GM23248 (cell line): ENCODE data around the gene POC5. TPM values are rescaled to one million over a fixed set of nuclear protein-coding genes. Genes with fewer than 3 reads are reported as not detected.
A peak's percentile ranks its signal among the peaks of the same experiment; 100 is the strongest.

Experiments used
- DNase-seq: peaks from one replicate; pipeline ENCODE4 v3.0.0-alpha.2; 2015
- H2AFZ ChIP-seq: fragments of 200-600 bp; sonication (generic); 2 replicates; pipeline ENCODE4 v1.6.1; 2016; ENCODE audit warnings: antibody characterized with exemption
- H3F3A ChIP-seq: fragments of 200-600 bp; sonication (generic); 2 replicates; pipeline ENCODE4 v1.6.1; 2016; ENCODE audit warnings: mild to moderate bottlenecking, antibody characterized with exemption, mixed run types; ENCODE audit not compliant: insufficient read depth
- H3K27ac ChIP-seq: fragments of 200-600 bp; sonication (generic); 2 replicates; pipeline ENCODE4 v1.5.1; 2016; ENCODE audit warnings: mild to moderate bottlenecking
- H3K27me3 ChIP-seq: fragments of 200-600 bp; sonication (generic); replicated peaks from 2 replicates; pipeline ENCODE4 v1.6.1; 2016; ENCODE audit warnings: mild to moderate bottlenecking; ENCODE audit not compliant: insufficient read depth
- H3K36me3 ChIP-seq: fragments of 200-600 bp; sonication (generic); 2 replicates; pipeline ENCODE4 v1.6.1; 2016; ENCODE audit warnings: low read depth, mild to moderate bottlenecking
- H3K4me1 ChIP-seq: fragments of 200-600 bp; sonication (generic); 2 replicates; pipeline ENCODE4 v1.6.1; 2016; ENCODE audit warnings: mild to moderate bottlenecking; ENCODE audit not compliant: insufficient read depth
- H3K4me2 ChIP-seq: fragments of 200-600 bp; sonication (generic); one replicate; pipeline ENCODE4 v1.6.1; 2016; ENCODE audit warnings: mild to moderate bottlenecking; ENCODE audit not compliant: unreplicated experiment
- H3K4me3 ChIP-seq: fragments of 200-600 bp; sonication (generic); 2 replicates; pipeline ENCODE4 v1.5.1; 2016; ENCODE audit warnings: mild to moderate bottlenecking
- H3K79me2 ChIP-seq: fragments of 200-600 bp; sonication (generic); 2 replicates; pipeline ENCODE4 v1.6.1; 2016; ENCODE audit warnings: mild to moderate bottlenecking; ENCODE audit not compliant: insufficient read depth
- H3K9ac ChIP-seq: fragments of 200-600 bp; sonication (generic); 2 replicates; pipeline ENCODE4 v1.6.1; 2016; ENCODE audit warnings: mild to moderate bottlenecking
- H3K9me2 ChIP-seq: fragments of 200-600 bp; sonication (generic); 2 replicates; pipeline ENCODE4 v1.6.1; 2016; ENCODE audit warnings: mixed run types, mild to moderate bottlenecking, moderate library complexity; ENCODE audit not compliant: insufficient read depth
- H3K9me3 ChIP-seq: fragments of 200-600 bp; sonication (generic); one replicate; pipeline ENCODE4 v1.6.1; 2017; ENCODE audit warnings: low read depth
- H4K20me1 ChIP-seq: fragments of 200-600 bp; sonication (generic); 2 replicates; pipeline ENCODE4 v1.6.0; 2016; ENCODE audit not compliant: insufficient read depth
- EZH2 ChIP-seq: fragments of 200-600 bp; sonication (generic); IDR thresholded peaks from 2 replicates; pipeline ENCODE4 v1.6.1; 2018; ENCODE audit warnings: antibody characterized with exemption, mild to moderate bottlenecking; ENCODE audit not compliant: insufficient read depth, poor library complexity, severe bottlenecking
- EZH2phosphoT487 ChIP-seq: fragments of 200-600 bp; sonication (generic); IDR thresholded peaks from 2 replicates; pipeline ENCODE4 v1.6.1; 2018; ENCODE audit warnings: antibody characterized with exemption, moderate library complexity, mild to moderate bottlenecking, low read depth; ENCODE audit not compliant: insufficient read depth
- WGBS, 2 experiments: methylation state at CpG; one replicate each; pipeline ENCODE4 v1.1.6; 2015 to 2017; ENCODE audit warnings: low lambda C conversion rate in 2 of 2, low coverage in 1 of 2; ENCODE audit errors: missing lambda C conversion rate in 2 of 2; 5-methylcytosine and 5-hydroxymethylcytosine counted together
- in situ Hi-C: fragments of 300-500 bp; cut with MboI; formaldehyde crosslinking; loops from 2 replicates; pipeline ENCODE4 v1.15.0; 2020
- polyA plus RNA-seq: library from polyadenylated mRNA; unstranded; fragments of >200 nt; fragmentation: Nextera tagmentation; extraction: Ambion mirVana; gene quantifications from 2 replicates; pipeline ENCODE4 v1.2.1, GENCODE V29; 2016
- total RNA-seq: library from RNA; depleted of rRNA; stranded (reverse); fragments of >200 nt; shearing (Covaris generic); gene quantifications from 2 replicates; pipeline ENCODE4 v1.2.3, GENCODE V29; 2014

POC5 gene
- total and polyA plus RNA-seq, 2 experiments from 2014 or later = 7.9 to 17.4 TPM

GRCh38 chr5:75681125-75681830 lies 36.0 kb downstream of the POC5 start:
- DNase-seq = peak; percentile 71
- Histone ChIP-seq H4K20me1 (no peaks in the 10 kb centered on the region), H3K79me2 (no peaks in the 10 kb centered on the region), H3K27ac (no peak overlapping the region), H3F3A (no peaks in the 10 kb centered on the region; the same call in 1 of the 2 replicates), H3K9me2 (no peaks in the 10 kb centered on the region), H3K4me1 (peaks cover 5% of the 10 kb centered on the region), H2AFZ (peak overlapping the region; percentile 85), H3K4me3 (peak overlapping the region; percentile 76), H3K36me3 (no peaks in the 10 kb centered on the region), H3K4me2 (peak overlapping the region; percentile 74), H3K9ac (peak overlapping the region; percentile 27), H3K9me3 (no peaks in the 10 kb centered on the region), H3K27me3 (no peaks in the 10 kb centered on the region)
- no peak for TF ChIP-seq EZH2phosphoT487
- no peak for TF ChIP-seq EZH2
- in situ Hi-C loops = no loop called here
- WGBS, 2 experiments = 0 to 2% methylated on average over 2 of the region's 2 CpGs

GRCh38 chr5:75678155-75678554 lies 39.1 kb downstream of the POC5 start:
- Histone ChIP-seq H3K27ac (no peak overlapping the region), H3K9me3 (no peaks in the 10 kb centered on the region), H3F3A (no peaks in the 10 kb centered on the region; the same call in 1 of the 2 replicates), H3K4me2 (no peak overlapping the region), H2AFZ (no peak overlapping the region), H3K27me3 (no peaks in the 10 kb centered on the region), H4K20me1 (no peaks in the 10 kb centered on the region), H3K36me3 (no peaks in the 10 kb centered on the region), H3K9me2 (no peaks in the 10 kb centered on the region), H3K4me1 (peaks cover 5% of the 10 kb centered on the region), H3K4me3 (no peak overlapping the region), H3K9ac (no peak overlapping the region), H3K79me2 (no peaks in the 10 kb centered on the region)
- DNase-seq = no peak
- in situ Hi-C loops = no loop called here
- 97 to 98% methylated on average over 3 of the region's 3 CpGs for WGBS, 2 experiments
- TF ChIP-seq EZH2 (no peak), EZH2phosphoT487 (no peak)

- Histone ChIP-seq H3K9me2 (no peaks in the 10 kb centered on the region), H2AFZ (no peak overlapping the region)
These were observed 39.6 kb downstream of the POC5 start for GRCh38 chr5:75677607-75678006.

GRCh38 chr5:75675783-75676182 lies 41.5 kb downstream of the POC5 start:
- Histone ChIP-seq H3K27ac (no peak overlapping the region), H2AFZ (no peak overlapping the region), H3K4me1 (peaks cover 3% of the 10 kb centered on the region), H3K36me3 (no peaks in the 10 kb centered on the region), H3K27me3 (no peaks in the 10 kb centered on the region), H3K9ac (no peak overlapping the region), H3K79me2 (no peaks in the 10 kb centered on the region), H3K9me2 (no peaks in the 10 kb centered on the region), H3K9me3 (no peaks in the 10 kb centered on the region), H3K4me2 (no peak overlapping the region), H4K20me1 (no peaks in the 10 kb centered on the region), H3K4me3 (no peak overlapping the region), H3F3A (no peaks in the 10 kb centered on the region)
- in situ Hi-C loops = no loop called here
- WGBS, 2 experiments = 100% methylated on average over 1 of the region's 1 CpG
- TF ChIP-seq EZH2 (no peak), EZH2phosphoT487 (no peak)
- DNase-seq = no peak

More at GRCh38 chr5:75677607-75678006, 39.6 kb downstream of the POC5 start:
- Histone ChIP-seq H3K27ac (no peak overlapping the region), H3K4me2 (no peak overlapping the region), H3F3A (no peaks in the 10 kb centered on the region; the same call in 1 of the 2 replicates), H3K4me1 (peaks cover 5% of the 10 kb centered on the region), H3K9ac (no peak overlapping the region), H3K27me3 (no peaks in the 10 kb centered on the region), H4K20me1 (no peaks in the 10 kb centered on the region), H3K36me3 (no peaks in the 10 kb centered on the region), H3K9me3 (no peaks in the 10 kb centered on the region), H3K79me2 (no peaks in the 10 kb centered on the region), H3K4me3 (no peak overlapping the region)
- 78 to 94% methylated on average over 1 of the region's 1 CpG for WGBS, 2 experiments
- TF ChIP-seq EZH2phosphoT487 = no peak
- TF ChIP-seq EZH2 = no peak
- in situ Hi-C loops = no loop called here
- no peak for DNase-seq

GRCh38 chr5:75672616-75673015 lies 44.6 kb downstream of the POC5 start:
- Histone ChIP-seq H3K27ac (no peak overlapping the region), H2AFZ (no peak overlapping the region), H3K4me1 (no peaks in the 10 kb centered on the region), H3K9me2 (no peaks in the 10 kb centered on the region), H3K79me2 (no peaks in the 10 kb centered on the region), H3K9me3 (no peaks in the 10 kb centered on the region), H3F3A (no peaks in the 10 kb centered on the region), H3K4me3 (no peak overlapping the region), H4K20me1 (no peaks in the 10 kb centered on the region), H3K9ac (no peak overlapping the region), H3K36me3 (no peaks in the 10 kb centered on the region), H3K27me3 (no peaks in the 10 kb centered on the region), H3K4me2 (no peak overlapping the region)
- no peak for TF ChIP-seq EZH2phosphoT487
- TF ChIP-seq EZH2 = no peak
- WGBS, 2 experiments = 78 to 86% methylated on average over 3 of the region's 3 CpGs
- no peak for DNase-seq
- in situ Hi-C loops = no loop called here
